ENCODE data around the gene FCHSD2.

GRCh38 chr11:73156114-73156513 is 14.0 kb upstream of the FCHSD2 start:
- no peak for TF ChIP-seq EP300 (IDR thresholded peaks at IDR 0.05)
- TF ChIP-seq CTCF (IDR thresholded peaks at IDR 0.05): no peak

Measured in upper lobe of left lung (tissue), 4 donors.